Skin of body (tissue), 2 donors: Measurements from ENCODE around the gene LRRC47. TPM values are rescaled to one million over a fixed set of nuclear protein-coding genes. Genes with fewer than 3 reads are reported as not detected.
"Not testable (repeated sequence)": the region's sequence is repeated elsewhere in the genome, so short reads cannot be mapped to it uniquely, and the experiment has no call there.

Experiments
- DNase-seq: peaks from one replicate; lab custom pipeline; 2025; lab: John Stamatoyannopoulos, UW
- total RNA-seq: library from RNA; depleted of rRNA; stranded (reverse); fragments of >200 nt; gene quantifications from one replicate; pipeline ENCODE4 v1.2.3, GENCODE V29; 2014

The LRRC47 gene
- total RNA-seq, 1 donor from 2014 or later, result 24.4 TPM

DNA sequence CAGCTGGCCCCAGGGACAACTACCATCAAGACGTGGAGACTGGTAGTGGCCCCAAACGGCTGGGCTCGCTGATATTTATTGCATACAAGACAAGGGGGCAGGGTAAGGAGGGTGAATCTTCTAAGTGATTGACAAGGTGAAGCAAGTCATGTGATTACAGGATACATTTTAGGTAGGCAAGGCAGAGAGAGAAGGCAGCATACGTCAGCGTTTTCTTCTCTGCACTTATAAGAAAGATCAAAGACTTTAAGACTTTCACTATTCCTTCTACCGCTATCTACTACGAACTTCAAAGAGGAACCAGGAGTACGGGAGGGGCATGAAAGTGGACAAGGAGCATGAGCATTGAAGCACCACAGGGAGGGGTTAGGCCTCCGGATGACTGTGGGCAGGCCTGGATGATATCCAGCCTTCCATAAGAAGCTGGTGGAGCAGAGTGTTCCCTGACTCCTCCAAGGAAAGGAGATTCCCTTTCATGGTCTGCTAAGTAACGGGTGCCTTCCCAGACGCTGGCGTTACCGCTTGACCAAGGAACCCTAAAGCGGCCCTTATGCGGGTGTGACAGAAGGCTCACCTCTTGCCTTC is 47.9 kb downstream of the LRRC47 start:
- DNase-seq, result not testable (repeated sequence)

GRCh38 chr1:3747903-3748302 is 48.4 kb downstream of the LRRC47 start:
- DNase-seq, result no peak

GRCh38 chr1:3747522-3747848 is 48.8 kb downstream of the LRRC47 start:
- no peak for DNase-seq

GRCh38 chr1:3746830-3747521 is 49.3 kb downstream of the LRRC47 start:
- DNase-seq, result peak; percentile 34

DNA sequence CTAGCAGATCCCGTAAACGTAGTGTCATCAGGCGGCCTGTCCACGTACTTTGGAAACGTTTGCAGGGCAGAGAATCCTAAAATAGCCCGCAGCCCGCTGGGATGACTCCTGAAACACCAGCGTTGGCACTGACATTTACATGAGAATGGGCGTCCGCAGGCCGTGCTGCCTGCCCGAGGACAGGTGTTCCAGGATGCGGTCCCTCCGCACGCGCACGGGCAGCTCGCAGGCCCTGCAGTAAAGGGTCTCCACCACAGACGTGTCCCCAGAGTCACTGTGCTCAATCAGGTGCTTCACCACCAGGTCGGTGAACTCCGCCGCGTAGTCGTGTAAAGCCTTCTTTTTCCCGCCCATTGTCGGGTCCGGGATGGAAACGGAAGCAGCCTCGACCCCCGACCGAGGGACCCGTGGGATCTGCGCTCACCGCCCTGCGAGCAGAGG is 49.9 kb downstream of the LRRC47 start:
- DNase-seq, result no peak

- no peak for DNase-seq
Observed at GRCh38 chr1:3745590-3746381, 50.5 kb downstream of the LRRC47 start.

GRCh38 chr1:3745071-3745470 is 51.2 kb downstream of the LRRC47 start:
- DNase-seq, result no peak

DNA sequence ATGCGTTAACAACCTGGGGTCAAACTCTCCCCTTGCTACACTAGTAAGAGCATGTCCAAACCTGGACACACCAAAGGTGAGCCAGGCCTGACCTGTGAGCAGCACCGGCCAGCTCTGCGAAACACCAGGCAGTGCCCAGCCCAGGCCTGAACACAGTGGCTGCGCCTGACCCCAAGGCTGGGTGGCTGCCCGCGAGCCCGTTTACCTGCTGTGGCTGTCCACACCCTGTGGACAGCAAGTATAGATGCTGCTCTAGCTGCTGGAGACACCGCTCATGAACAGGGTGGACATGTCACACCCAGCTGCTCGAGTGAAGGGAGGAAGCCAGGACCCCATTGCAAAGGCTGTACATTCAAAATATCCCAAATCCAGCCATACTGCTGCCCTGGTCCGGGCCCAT is 51.7 kb downstream of the LRRC47 start:
- no peak for DNase-seq

DNA sequence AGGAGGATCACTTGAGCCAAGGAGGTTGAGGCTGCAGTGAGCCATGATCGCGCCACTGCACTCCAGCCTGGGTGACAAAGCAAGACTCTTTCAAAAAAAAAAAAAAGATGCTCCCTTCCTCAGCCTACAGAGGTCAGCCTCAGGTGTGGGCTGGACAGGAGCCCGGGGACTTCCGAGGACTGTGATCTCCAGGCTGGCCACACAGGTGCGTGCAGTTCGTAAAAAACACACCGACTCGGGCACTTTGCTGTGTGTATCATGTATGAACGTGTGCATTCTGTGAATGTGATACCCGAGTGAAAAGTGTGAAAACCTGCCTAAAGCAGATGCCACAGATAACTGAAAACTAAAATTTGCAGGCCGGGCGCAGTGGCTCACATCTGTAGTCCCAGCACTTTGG is 52.5 kb downstream of the LRRC47 start:
- DNase-seq, result no peak

GRCh38 chr1:3743421-3743820 is 52.9 kb downstream of the LRRC47 start:
- DNase-seq, result no peak

GRCh38 chr1:3742439-3743298 is 53.6 kb downstream of the LRRC47 start:
- DNase-seq, result no peak

DNA sequence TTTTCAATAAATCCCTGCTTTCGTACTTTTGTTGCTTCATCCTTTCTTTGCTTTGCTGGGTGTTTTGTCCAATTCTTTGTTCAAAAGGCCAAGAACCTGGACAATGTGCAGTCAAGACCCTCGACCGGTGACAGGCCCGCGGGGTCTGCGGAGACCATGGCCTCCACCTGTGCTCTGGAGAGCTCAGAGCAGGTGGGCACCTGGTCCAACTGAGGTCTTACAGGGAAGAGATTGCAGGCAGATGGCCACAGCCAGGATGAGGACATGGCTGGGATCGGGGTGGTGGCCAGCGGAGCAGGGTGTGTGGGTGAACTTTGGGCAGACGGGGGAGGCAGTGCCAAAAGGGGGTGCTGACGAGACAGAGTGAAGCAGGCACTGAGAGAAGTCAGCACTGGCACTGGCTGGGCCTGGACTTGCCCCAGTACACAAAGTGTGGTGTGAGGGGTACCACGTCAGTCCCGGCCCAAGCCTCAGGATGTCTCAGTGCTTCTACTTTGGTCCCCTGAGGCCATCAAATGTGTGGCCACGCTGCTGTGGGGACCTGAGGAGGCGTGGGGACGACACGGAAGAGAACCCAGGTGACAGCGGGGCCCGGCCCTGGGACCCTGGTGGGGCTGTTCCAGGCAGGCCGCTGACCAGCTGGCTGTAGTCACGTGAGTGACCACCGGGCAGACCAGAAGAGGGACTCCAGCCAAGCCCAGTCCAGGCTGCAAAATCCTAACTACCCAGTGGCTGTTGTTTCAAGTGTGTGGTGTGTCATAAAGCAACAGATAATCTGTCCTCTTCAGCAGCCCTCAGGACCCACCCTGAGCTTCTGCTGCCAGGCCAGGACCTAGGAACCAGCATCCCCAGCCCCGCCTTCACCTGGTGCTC is 54.5 kb downstream of the LRRC47 start:
- DNase-seq, result no peak

- no peak for DNase-seq
Observed at GRCh38 chr1:3740752-3741151, 55.5 kb downstream of the LRRC47 start.

GRCh38 chr1:3740042-3740441 is 56.3 kb downstream of the LRRC47 start:
- no peak for DNase-seq

GRCh38 chr1:3738943-3739342 is 57.4 kb downstream of the LRRC47 start:
- no peak for DNase-seq

DNA sequence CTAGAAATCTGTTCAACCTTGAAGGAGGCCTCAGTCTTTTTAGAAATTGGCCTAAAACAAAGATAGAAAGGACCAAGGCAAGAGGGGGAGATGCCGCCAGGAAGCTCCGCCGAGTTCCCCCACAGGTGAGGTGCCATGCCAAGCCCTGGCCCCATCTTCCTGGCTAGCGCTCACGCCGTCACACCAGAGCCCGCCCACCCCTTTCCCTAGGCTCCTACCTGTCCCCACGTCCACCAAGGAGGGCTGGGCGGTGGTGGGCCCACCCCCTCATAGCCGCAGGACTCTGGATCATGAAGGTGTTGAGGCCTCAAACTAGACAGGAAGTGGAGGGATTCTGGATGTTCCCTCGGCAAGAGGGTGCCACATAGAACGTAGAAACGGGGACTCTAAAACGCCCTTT is 59.6 kb downstream of the LRRC47 start:
- no peak for DNase-seq

DNA sequence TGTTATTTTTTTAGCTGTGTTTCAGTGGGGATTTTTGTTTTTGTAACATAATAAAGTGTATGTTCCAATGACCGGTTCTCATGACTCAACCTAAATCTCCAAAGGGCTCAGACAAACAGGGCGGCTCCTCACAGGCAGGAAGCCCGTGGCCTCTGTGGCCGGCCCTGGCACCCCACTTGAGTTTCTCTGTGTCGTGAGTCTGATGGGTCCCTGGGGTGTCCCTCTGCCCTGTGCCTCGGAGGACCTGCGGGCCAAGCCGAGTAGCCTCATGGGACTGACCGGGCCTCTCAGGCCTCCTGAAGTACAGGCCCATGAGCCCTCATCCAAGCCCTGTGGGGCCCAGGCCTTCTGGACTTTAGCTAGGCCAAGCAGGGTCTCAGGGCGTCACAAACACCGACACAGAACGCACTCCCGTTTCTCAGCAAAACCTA is 60.2 kb downstream of the LRRC47 start:
- DNase-seq, result no peak

- no peak for DNase-seq
Observed at GRCh38 chr1:3735688-3736087, 60.6 kb downstream of the LRRC47 start.

DNA sequence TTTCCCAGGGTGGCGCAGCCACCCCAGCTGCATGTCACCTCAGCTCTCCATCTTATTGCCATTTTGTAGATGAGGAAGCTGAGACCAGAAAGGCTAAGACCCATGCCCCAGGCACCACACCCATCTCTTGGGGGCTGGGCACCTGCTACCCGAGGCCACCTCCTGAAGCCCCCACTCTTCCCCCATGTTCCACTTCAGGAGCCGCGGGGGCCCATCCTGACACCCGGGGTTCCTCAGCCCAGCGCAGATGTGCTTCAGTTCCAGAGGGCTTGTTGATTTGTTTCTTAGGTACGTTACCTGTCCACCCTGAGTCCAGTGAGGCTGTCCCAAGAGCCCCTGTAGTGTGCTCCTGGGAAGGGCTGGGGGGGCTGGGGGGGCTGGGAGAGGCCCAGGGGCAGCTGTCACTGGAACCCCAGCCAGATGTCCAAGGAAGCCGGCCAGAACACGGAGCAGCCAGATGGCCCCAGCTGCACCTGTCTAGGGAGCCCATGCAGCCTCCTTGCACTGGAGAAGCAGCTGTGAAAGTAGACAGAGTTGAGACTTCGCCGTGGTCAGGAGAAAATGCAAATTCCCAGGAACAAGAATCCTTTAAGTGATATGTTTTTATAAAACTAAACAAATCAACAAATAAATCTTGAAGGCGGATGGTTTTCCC is 61.1 kb downstream of the LRRC47 start:
- DNase-seq, result no peak

GRCh38 chr1:3734602-3735001 is 61.7 kb downstream of the LRRC47 start:
- no peak for DNase-seq
